Aorta (tissue), 5 donors: ENCODE results near the gene RPS6KA2. TPM values are rescaled to one million over a fixed set of nuclear protein-coding genes. Genes with fewer than 3 reads are reported as not detected.

ENCODE experiments used
- ATAC-seq: fragments of 200-7000 bp; cut with Tn5 transposase; one replicate; pipeline ENCODE4 v1.9.1; 2022; ENCODE audit warnings: moderate library complexity; ENCODE audit not compliant: low FRiP score
- DNase-seq, 2 donors: peaks; one replicate each; pipeline ENCODE4 v3.0.0-alpha.2; 2020
- H3K27ac ChIP-seq, 2 donors: one replicate each; pipeline ENCODE4 v1.5.1; 2013; ENCODE audit warnings: low read length in 2 of 2, mild to moderate bottlenecking in 2 of 2, moderate library complexity in 2 of 2, control low read depth in 1 of 2, inconsistent platforms in 1 of 2, low read depth in 1 of 2
- H3K27me3 ChIP-seq, 2 donors: one replicate each; pipeline ENCODE4 v1.6.1; 2013; ENCODE audit warnings: control low read depth in 1 of 2, low read length in 1 of 2, mild to moderate bottlenecking in 1 of 2, moderate library complexity in 1 of 2; ENCODE audit not compliant: insufficient read depth in 2 of 2, control insufficient read depth in 1 of 2
- H3K36me3 ChIP-seq, 2 donors: one replicate each; pipeline ENCODE4 v1.6.1; 2013; ENCODE audit warnings: control low read depth in 1 of 2, low read length in 1 of 2, mild to moderate bottlenecking in 1 of 2; ENCODE audit not compliant: insufficient read depth in 2 of 2, control insufficient read depth in 1 of 2
- H3K4me1 ChIP-seq, 2 donors: one replicate each; pipeline ENCODE4 v1.6.1; 2013; ENCODE audit warnings: low read length in 2 of 2, control low read depth in 1 of 2, mild to moderate bottlenecking in 1 of 2, moderate library complexity in 1 of 2; ENCODE audit not compliant: insufficient read depth in 2 of 2, control insufficient read depth in 1 of 2
- H3K4me3 ChIP-seq, 2 donors: one replicate each; pipeline ENCODE4 v1.5.1; 2013; ENCODE audit warnings: low read length in 2 of 2, control low read depth in 1 of 2, mild to moderate bottlenecking in 1 of 2
- H3K9me3 ChIP-seq: one replicate; pipeline ENCODE4 v1.6.1; 2013; ENCODE audit warnings: mild to moderate bottlenecking, low read length; ENCODE audit not compliant: control insufficient read depth
- WGBS, 2 donors: extraction: QIAGEN DNeasy Blood & Tissue Kit; methylation state at CpG; one replicate each; pipeline ENCODE4 v1.1.7; 2013; 5-methylcytosine and 5-hydroxymethylcytosine counted together
- intact Hi-C, 2 donors: fragments of 100-400 bp; cut with DNase I; formaldehyde crosslinking; loops; one replicate each; pipeline versions ENCODE4 v1.14.2 to v1.15.0; 2022
- polyA plus RNA-seq, 2 donors: library from polyadenylated mRNA; stranded (reverse); fragments of 200-250 nt; gene quantifications; one replicate each; pipeline ENCODE4 v1.2.3, GENCODE V29; 2013
- total RNA-seq, 2 donors: library from RNA; stranded (reverse); fragmentation: NEBNext Ultra II Directional; extraction: Animal tissue kit (Norgen Biotek cat#: 25700); gene quantifications; one replicate each; pipeline ENCODE4 v1.2.1, GENCODE V29; 2021
- donor health status: healthy with polysubstance abuse.
- donor health status: Bipolar disorder and iron deficiency.
- donor health status: DM: no; HTN: no; CAD: no.
- donor health status: DM: no; HTN: no; CAD: no.
- donor health status: DM: yes; HTN: yes; CAD: no.

Gene RPS6KA2
- total and polyA plus RNA-seq, 4 donors, result 24.5 to 52.7 (median 37.3) TPM

DNA sequence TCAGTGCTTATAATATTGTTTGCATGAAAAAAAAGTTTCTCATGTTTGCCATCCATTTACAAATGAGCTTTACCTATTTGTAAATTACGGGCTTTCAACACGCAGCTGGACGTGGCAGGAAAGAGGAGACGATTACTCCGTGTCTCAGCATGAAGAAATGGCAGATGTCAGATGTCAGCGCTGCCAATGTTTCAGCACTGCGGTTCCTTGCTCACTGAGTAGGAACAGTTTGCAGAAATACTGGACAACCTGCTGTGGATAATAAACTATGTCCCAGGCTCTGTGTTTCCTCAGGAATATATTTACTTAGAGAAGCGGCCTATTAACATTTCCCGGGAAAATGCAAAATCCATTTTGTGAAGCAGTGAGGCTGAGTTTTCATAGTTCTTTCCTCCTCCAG is 63.2 kb downstream of the RPS6KA2 start:
- 91 to 96% methylated on average over 9 of the region's 9 CpGs for WGBS, 2 donors
- no peak for ATAC-seq
- intact Hi-C loops, result no loop called here

DNA sequence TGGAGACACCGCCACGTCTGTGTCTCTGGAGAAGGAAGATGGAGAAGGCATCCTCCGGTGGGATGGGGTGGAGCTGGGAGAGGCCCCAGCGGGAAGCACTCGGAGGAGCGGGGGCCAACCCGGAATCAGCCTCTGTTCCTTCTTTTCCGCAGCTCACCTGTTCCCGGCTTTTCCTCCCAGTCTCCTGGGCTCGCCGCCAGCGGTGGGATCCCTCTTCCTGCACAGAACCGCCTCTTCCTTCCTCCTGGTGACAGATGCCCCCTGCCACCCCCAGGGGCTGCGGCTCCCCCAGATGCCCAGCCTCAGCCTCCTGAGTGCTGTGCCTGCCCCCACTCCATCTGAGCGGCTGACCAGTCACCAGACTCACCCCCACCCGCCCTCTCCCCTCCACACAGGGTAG is 63.9 kb downstream of the RPS6KA2 start:
- H3K27me3 ChIP-seq, result no peaks in the 10 kb centered on the region
- no peak overlapping the region for H3K4me3 ChIP-seq
- intact Hi-C loops, result no loop called here
- H3K27ac ChIP-seq, result no peak overlapping the region
- WGBS, 2 donors, result 93 to 94% methylated on average over 15 to 16 of the region's 16 CpGs
- H3K4me1 ChIP-seq, result no peaks in the 10 kb centered on the region
- H3K9me3 ChIP-seq, result peaks cover 2% of the 10 kb centered on the region
- ATAC-seq (no peak), DNase-seq (peak in 1 of 2 donors; percentile 73)
- H3K36me3 ChIP-seq, result no peaks in the 10 kb centered on the region

More for the DNA sequence above, 63.2 kb downstream of the RPS6KA2 start:
- Histone ChIP-seq H3K4me3 (no peak overlapping the region), H3K36me3 (no peaks in the 10 kb centered on the region), H3K27ac (no peak overlapping the region), H3K4me1 (no peaks in the 10 kb centered on the region), H3K27me3 (no peaks in the 10 kb centered on the region), H3K9me3 (peaks cover 2% of the 10 kb centered on the region)
- no peak for DNase-seq

DNA sequence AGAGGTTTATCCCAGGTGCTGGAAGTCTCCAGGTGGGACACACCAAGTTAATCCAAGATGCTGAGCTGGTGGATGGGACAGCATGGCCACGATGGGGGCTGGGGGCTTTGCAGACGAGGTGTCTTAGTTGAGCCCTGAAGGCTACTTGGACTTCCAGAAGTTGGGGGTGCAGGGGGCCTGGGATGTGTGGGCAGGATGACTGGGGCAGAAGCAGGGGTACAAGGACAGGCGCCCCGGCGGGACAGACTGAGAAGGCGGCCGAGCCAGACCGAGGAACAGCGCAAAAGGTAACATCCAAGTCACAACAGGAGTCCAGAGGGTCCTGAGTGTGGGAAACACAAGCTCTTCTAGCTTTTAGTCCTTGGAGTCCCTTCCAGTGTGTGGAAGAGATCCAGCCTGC is 64.3 kb downstream of the RPS6KA2 start:
- H3K36me3 ChIP-seq, result no peaks in the 10 kb centered on the region
- 97 to 98% methylated on average over 9 of the region's 9 CpGs for WGBS, 2 donors
- ATAC-seq, result no peak

DNA sequence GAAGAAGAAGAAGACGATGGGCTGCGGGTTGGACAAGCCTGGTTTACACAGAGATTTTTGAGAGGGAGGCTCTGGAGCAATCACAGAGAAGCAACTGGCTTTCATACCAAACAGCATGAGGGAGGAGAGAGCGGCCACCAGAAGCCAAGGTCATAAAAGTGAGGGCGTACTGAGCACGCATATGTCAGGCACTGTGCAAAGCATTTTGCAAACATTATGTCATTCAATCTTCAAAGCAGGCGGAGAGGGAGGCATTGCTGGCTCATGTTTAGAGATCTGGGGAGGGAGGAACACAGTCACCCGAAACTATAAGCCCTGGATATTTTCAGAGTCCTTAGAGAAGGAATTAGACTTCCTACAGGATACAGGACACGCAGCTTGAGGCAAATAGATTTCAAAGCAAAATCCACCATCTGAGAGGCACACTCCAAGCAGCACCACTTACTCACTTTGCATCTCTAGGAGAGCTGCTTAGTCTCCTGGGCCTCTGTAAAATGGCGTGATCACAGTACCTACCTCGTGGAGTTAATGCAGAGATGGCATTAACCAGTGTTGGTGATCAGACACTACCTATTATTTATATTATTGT is 65.2 kb downstream of the RPS6KA2 start:
- H3K27me3 ChIP-seq, result no peaks in the 10 kb centered on the region
- H3K9me3 ChIP-seq, result peaks cover 2% of the 10 kb centered on the region
- no peak overlapping the region for H3K27ac ChIP-seq
- intact Hi-C loops, result no loop called here
- H3K36me3 ChIP-seq, result no peaks in the 10 kb centered on the region
- no peaks in the 10 kb centered on the region for H3K4me1 ChIP-seq
- ATAC-seq (no peak), DNase-seq (no peak)
- 91 to 93% methylated on average over 10 of the region's 10 CpGs for WGBS, 2 donors
- no peak overlapping the region for H3K4me3 ChIP-seq

More for the DNA sequence above, 64.3 kb downstream of the RPS6KA2 start:
- Histone ChIP-seq H3K9me3 (peaks cover 2% of the 10 kb centered on the region), H3K4me1 (no peaks in the 10 kb centered on the region), H3K4me3 (no peak overlapping the region), H3K27me3 (no peaks in the 10 kb centered on the region), H3K27ac (no peak overlapping the region)
- no peak for DNase-seq
- intact Hi-C loops, result no loop called here

DNA sequence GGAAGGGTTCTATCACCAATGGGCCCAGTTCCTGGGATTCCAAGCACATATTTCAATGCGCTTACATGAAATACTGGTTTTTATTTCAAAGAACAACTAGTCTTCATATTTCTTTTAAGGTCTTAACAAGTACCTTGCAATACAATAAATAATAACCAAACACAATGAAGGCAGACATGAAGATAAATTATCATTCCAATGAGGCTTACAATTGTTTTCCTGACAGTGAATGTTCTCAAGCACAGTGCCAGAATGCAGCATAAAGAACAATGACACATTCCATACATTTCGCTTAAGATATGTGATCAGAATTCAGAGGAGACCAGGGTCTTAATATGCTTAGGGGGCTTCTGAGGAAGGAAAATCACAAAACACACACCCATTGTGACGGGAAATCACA is 66.8 kb downstream of the RPS6KA2 start:
- Histone ChIP-seq H3K9me3 (peaks cover 2% of the 10 kb centered on the region), H3K27ac (no peak overlapping the region), H3K4me1 (peaks cover 0 to 4% of the 10 kb centered on the region in 2 donors), H3K36me3 (no peaks in the 10 kb centered on the region), H3K27me3 (no peaks in the 10 kb centered on the region), H3K4me3 (no peak overlapping the region)
- 98 to 100% methylated on average over 3 of the region's 3 CpGs for WGBS, 2 donors
- intact Hi-C loops, result no loop called here
- no peak for DNase-seq
- ATAC-seq, result no peak

DNA sequence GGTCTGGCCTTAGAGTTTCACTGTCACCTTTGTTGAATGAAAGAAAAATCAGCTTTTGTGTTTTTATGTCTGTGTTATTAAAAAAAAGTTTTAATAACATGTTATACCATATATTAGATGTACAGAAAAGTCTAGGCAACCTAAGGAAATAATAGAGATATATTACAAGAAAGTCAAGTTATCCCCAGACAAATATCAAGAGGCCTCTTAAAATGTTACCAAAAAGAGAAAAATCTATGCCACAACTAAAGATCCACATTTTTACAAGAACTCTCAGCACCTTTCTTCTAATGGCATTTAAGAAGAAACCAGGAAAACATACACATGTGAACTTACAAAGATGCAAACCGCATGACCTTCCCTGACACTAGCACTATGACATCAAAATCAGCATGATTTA is 67.4 kb downstream of the RPS6KA2 start:
- Histone ChIP-seq H3K27me3 (no peaks in the 10 kb centered on the region), H3K4me1 (peaks cover 0 to 4% of the 10 kb centered on the region in 2 donors), H3K36me3 (no peaks in the 10 kb centered on the region), H3K27ac (no peak overlapping the region), H3K9me3 (peaks cover 2% of the 10 kb centered on the region), H3K4me3 (no peak overlapping the region)
- ATAC-seq, result no peak
- intact Hi-C loops, result loop anchor here (5.0 kb wide), 2 partner anchors 38 to 58 kb away; no protein-coding TSS in a partner anchor
- DNase-seq, result no peak
- 97 to 100% methylated on average over 1 of the region's 1 CpG for WGBS, 2 donors

DNA sequence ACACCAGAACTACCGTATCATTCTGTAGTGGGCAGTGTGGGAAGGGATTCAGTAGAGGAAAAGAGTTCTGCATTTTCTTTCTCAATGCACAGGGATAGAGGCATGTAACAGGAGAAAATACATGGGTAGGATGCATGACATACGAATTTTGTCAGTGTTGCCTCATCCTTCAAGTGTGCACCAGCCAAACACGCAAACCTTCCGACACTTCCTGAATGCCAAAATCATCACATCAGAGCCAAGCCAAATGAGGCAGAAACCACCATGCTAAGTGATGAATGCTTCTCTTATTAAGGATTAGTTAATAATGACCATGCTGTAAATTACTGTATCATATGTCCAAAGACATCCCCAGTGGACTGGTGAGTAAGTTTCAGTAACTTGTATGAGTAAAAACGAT is 67.8 kb downstream of the RPS6KA2 start:
- no peak overlapping the region for H3K27ac ChIP-seq
- H3K36me3 ChIP-seq, result no peaks in the 10 kb centered on the region
- H3K9me3 ChIP-seq, result peaks cover 2% of the 10 kb centered on the region
- no peaks in the 10 kb centered on the region for H3K27me3 ChIP-seq
- DNase-seq, result no peak
- H3K4me1 ChIP-seq, result peaks cover 0 to 4% of the 10 kb centered on the region in 2 donors
- intact Hi-C loops, result loop anchor here (5.0 kb wide), 2 partner anchors 38 to 58 kb away; no protein-coding TSS in a partner anchor
- no peak overlapping the region for H3K4me3 ChIP-seq
- 89 to 91% methylated on average over 5 of the region's 5 CpGs for WGBS, 2 donors
- ATAC-seq, result no peak

DNA sequence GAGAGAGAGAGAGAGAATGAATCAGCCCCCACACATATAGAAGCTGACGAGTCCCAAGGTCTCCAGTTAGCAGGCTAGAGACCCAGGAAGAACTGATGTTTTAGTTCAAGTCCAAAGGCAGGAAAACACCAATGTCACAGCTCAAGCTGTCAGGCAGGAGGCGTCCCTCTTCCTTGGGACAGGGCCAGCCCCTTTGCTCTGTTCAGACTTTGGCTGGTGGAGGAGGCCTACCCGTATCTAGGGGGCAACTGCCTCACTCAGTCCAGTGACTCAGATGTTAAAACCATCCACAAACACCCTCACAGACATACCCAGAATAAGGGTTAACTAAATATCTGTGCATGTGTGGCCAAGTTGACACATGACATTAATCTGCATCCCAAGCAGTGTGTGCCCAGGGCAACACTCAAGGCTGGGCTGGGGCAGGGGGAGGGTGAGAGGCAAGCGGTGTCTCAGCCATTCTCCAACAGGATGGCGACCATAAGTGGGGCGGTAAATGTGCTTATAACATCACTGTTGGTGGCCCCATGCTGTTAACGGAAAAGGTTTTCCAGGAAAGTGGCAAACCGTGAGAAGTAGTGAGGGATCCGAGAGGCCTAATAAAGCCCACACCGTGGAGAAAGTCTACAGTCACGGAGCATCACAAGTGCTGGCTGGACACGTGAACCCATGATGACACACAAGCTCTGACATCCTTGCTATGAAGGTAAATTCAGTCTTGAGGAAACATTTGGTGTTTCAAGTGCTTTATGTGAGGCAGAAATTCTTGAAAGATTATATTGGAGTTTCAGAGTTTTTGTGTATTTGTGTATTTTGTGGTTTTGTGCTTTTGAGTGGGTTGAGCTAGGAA is 68.7 kb downstream of the RPS6KA2 start:
- intact Hi-C loops, result loop anchor here (5.0 kb wide), 2 partner anchors 39 to 59 kb away; no protein-coding TSS in a partner anchor
- H3K27ac ChIP-seq, result no peak overlapping the region
- no peak for DNase-seq
- H3K27me3 ChIP-seq, result no peaks in the 10 kb centered on the region
- H3K36me3 ChIP-seq, result no peaks in the 10 kb centered on the region
- WGBS, 2 donors, result 96% methylated on average over 12 of the region's 12 CpGs
- H3K9me3 ChIP-seq, result peaks cover 2% of the 10 kb centered on the region
- ATAC-seq, result no peak
- peaks cover 0 to 4% of the 10 kb centered on the region in 2 donors for H3K4me1 ChIP-seq
- H3K4me3 ChIP-seq, result no peak overlapping the region
